GM12874 (cell line): ENCODE measurements around the gene MGRN1.

Experiments
- TF ChIP-seq, protein P1 (sequence below): IDR thresholded peaks from 2 replicates; pipeline ENCODE4 v1.5.1; 2011; ENCODE audit warnings: low read depth, mild to moderate bottlenecking, control low read depth, low read length, moderate library complexity; ENCODE audit not compliant: insufficient read depth

MGRN1 gene

GRCh38 chr16:4684763-4685162 lies 60.1 kb downstream of the MGRN1 start:
- TF ChIP-seq, protein P1, sequence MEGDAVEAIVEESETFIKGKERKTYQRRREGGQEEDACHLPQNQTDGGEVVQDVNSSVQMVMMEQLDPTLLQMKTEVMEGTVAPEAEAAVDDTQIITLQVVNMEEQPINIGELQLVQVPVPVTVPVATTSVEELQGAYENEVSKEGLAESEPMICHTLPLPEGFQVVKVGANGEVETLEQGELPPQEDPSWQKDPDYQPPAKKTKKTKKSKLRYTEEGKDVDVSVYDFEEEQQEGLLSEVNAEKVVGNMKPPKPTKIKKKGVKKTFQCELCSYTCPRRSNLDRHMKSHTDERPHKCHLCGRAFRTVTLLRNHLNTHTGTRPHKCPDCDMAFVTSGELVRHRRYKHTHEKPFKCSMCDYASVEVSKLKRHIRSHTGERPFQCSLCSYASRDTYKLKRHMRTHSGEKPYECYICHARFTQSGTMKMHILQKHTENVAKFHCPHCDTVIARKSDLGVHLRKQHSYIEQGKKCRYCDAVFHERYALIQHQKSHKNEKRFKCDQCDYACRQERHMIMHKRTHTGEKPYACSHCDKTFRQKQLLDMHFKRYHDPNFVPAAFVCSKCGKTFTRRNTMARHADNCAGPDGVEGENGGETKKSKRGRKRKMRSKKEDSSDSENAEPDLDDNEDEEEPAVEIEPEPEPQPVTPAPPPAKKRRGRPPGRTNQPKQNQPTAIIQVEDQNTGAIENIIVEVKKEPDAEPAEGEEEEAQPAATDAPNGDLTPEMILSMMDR = no peak

GRCh38 chr16:4685292-4685691 lies 60.7 kb downstream of the MGRN1 start:
- TF ChIP-seq, protein P1 = no peak

DNA sequence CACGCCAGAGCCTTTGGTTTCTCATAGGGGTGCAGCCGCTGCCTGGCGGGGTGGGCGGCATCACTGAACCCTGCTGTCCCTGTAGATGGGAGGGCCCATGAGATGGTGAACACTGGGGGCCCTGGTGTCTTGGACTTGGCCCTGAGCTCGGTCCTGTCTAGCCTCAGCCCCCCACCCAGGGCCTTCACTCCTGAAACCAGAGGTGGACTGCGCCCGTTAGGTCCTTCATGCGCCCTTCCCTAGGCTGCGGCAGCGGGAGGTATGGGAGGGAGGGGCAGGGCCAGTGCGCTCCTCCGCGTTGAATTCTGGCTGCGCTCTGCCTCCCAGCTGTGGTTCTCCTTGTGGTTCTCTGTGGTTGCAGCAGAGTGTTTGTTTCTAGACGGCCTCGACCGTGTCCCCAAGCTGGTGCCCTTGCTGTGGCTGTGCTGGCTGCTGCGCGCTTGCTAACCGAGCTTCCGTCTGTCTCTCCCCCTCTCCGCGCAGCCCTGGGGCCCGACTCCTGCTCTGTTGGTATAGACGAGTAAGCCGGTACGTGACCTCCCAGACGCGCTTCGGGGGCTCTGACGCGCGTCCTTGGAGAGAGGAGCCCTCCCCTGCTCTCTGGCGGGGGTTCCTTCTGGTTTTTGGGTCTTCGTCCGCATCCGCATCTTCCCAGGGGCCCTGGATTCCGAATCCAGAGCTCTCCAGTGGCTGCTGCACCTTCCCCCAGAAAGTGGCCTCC lies 61.3 kb downstream of the MGRN1 start:
- TF ChIP-seq, protein P1 = no peak

GRCh38 chr16:4686497-4687210 lies 62.0 kb downstream of the MGRN1 start:
- TF ChIP-seq, protein P1 = no peak

- TF ChIP-seq, protein P1 = no peak
These were observed 62.8 kb downstream of the MGRN1 start for GRCh38 chr16:4687416-4687815.

- TF ChIP-seq, protein P1 = no peak
These were observed 63.5 kb downstream of the MGRN1 start for GRCh38 chr16:4687946-4688673.

GRCh38 chr16:4688674-4689045 lies 64.0 kb downstream of the MGRN1 start:
- TF ChIP-seq, protein P1 = no peak
